B cell (primary cell): Measurements from ENCODE around the gene ZFC3H1. TPM values are rescaled to one million over a fixed set of nuclear protein-coding genes. Genes with fewer than 3 reads are reported as not detected.
A peak's percentile ranks its signal among the peaks of the same experiment; 100 is the strongest.
"Not testable (repeated sequence)": the region's sequence is repeated elsewhere in the genome, so short reads cannot be mapped to it uniquely, and the experiment has no call there.

Experiments used
- ATAC-seq: fragments of 200-7000 bp; cut with Tn5 transposase; one replicate; pipeline ENCODE4 v1.10.0; 2021; ENCODE audit warnings: low read depth, mild to moderate bottlenecking, moderate number of reproducible peaks, moderate library complexity
- CTCF ChIA-PET: fragments of 350-600 bp; sonication (Branson Sonifier 250); formaldehyde crosslinking; loops from one replicate; lab custom pipeline; 2021; ENCODE audit warnings: antibody characterized with exemption, inconsistent platforms; lab: Charles Lee
- POLR2A ChIA-PET: fragments of 350-600 bp; sonication (Branson Sonifier 250); formaldehyde crosslinking; loops from one replicate; lab custom pipeline; 2021; ENCODE audit warnings: antibody characterized with exemption; lab: Charles Lee
- DNase-seq: peaks from one replicate; pipeline ENCODE4 v3.0.0; 2013
- H2AFZ ChIP-seq: 2 replicates; pipeline ENCODE4 v1.6.1; 2012; ENCODE audit warnings: mild to moderate bottlenecking, low read depth, low read length; ENCODE audit not compliant: insufficient read depth, poor library complexity, severe bottlenecking
- H3K27ac ChIP-seq, 2 donors: 1 replicate in 1 of 2; 2 replicates in 1 of 2; pipeline ENCODE4 v1.5.1; 2012 to 2013; ENCODE audit warnings: low read length in 2 of 2, mild to moderate bottlenecking in 2 of 2, moderate library complexity in 1 of 2
- H3K27me3 ChIP-seq, 4 experiments: fragments of 200-600 bp in 1 of 4; sonication (generic) in 1 of 4; replicated peaks in 1 of 4; 1 replicate in 2 of 4; 2 replicates in 2 of 4; pipeline versions ENCODE4 v1.6.1 to v1.7.0; 2013 to 2016; ENCODE audit warnings: low read length in 3 of 4, mild to moderate bottlenecking in 2 of 4, mixed read lengths in 1 of 4, moderate library complexity in 1 of 4; ENCODE audit not compliant: insufficient read depth in 4 of 4, control insufficient read depth in 3 of 4; ENCODE audit errors: control extremely low read depth in 1 of 4
- H3K36me3 ChIP-seq, 2 experiments: replicated peaks in 1 of 2; 1 replicate in 1 of 2; 2 replicates in 1 of 2; pipeline versions ENCODE4 v1.6.1 to v1.7.1; 2013; ENCODE audit warnings: low read length in 1 of 2; ENCODE audit not compliant: insufficient read depth in 2 of 2, control insufficient read depth in 1 of 2; ENCODE audit errors: control extremely low read depth in 1 of 2, extremely low read depth in 1 of 2
- H3K4me1 ChIP-seq, 2 donors: fragments of 200-600 bp in 1 of 2; sonication (generic) in 1 of 2; 1 replicate in 1 of 2; 2 replicates in 1 of 2; pipeline versions ENCODE4 v1.5.1 to v1.6.1; 2013 to 2017; ENCODE audit warnings: low read length in 2 of 2; ENCODE audit not compliant: control insufficient read depth in 2 of 2, insufficient read depth in 2 of 2
- H3K4me2 ChIP-seq: replicated peaks from 2 replicates; pipeline ENCODE3; 2012; ENCODE audit warnings: mild to moderate bottlenecking, low read depth, low read length; ENCODE audit not compliant: poor library complexity, severe bottlenecking
- H3K4me3 ChIP-seq, 5 experiments: fragments of 200-600 bp in 1 of 5; sonication (generic) in 1 of 5; 1 replicate in 3 of 5; 2 replicates in 2 of 5; pipeline versions ENCODE4 v1.5.1 to v1.7.0; 2011 to 2016; ENCODE audit warnings: low read length in 4 of 5, mild to moderate bottlenecking in 4 of 5, low read depth in 2 of 5, control low read depth in 1 of 5, moderate library complexity in 1 of 5; ENCODE audit not compliant: insufficient read depth in 1 of 5; ENCODE audit errors: control extremely low read depth in 1 of 5, extremely low read depth in 1 of 5
- H3K79me2 ChIP-seq: fragments of 200-600 bp; sonication (generic); one replicate; pipeline ENCODE4 v1.6.0; 2016; ENCODE audit warnings: low read length; ENCODE audit not compliant: control insufficient read depth, insufficient read depth
- H3K9ac ChIP-seq: fragments of 200-600 bp; sonication (generic); 2 replicates; pipeline ENCODE4 v1.6.1; 2017; ENCODE audit warnings: mild to moderate bottlenecking, low read length, moderate library complexity
- H3K9me3 ChIP-seq, 3 donors: one replicate each; pipeline versions ENCODE4 v1.6.1 to v1.7.1; 2013; ENCODE audit warnings: low read length in 2 of 3; ENCODE audit not compliant: control insufficient read depth in 2 of 3, insufficient read depth in 1 of 3; ENCODE audit errors: control extremely low read depth in 1 of 3
- H4K20me1 ChIP-seq: 2 replicates; pipeline ENCODE4 v1.6.0; 2012; ENCODE audit warnings: mild to moderate bottlenecking, low read length; ENCODE audit not compliant: insufficient read depth, control insufficient read depth, poor library complexity, severe bottlenecking
- H3K27ac Mint-ChIP-seq: one replicate; pipeline ENCODE4 v1.8.0; 2021; ENCODE audit warnings: mixed read lengths
- H3K27me3 Mint-ChIP-seq: one replicate; pipeline ENCODE4 v1.8.0; 2021; ENCODE audit warnings: mixed read lengths
- H3K4me1 Mint-ChIP-seq: one replicate; pipeline ENCODE4 v1.8.0; 2021; ENCODE audit warnings: mixed read lengths
- H3K4me3 Mint-ChIP-seq: one replicate; pipeline ENCODE4 v1.8.0; 2021; ENCODE audit warnings: mixed read lengths
- H3K9me3 Mint-ChIP-seq: one replicate; pipeline ENCODE4 v1.8.0; 2022; ENCODE audit warnings: mixed read lengths; ENCODE audit not compliant: insufficient read depth
- CTCF ChIP-seq: fragments of 200-600 bp; IDR thresholded peaks from one replicate; pipeline ENCODE4 v1.8.0; 2022; ENCODE audit warnings: antibody characterized with exemption, mild to moderate bottlenecking
- EZH2 ChIP-seq: IDR thresholded peaks from 2 replicates; pipeline ENCODE4 v1.6.1; 2012; ENCODE audit warnings: borderline replicate concordance, low read depth, mild to moderate bottlenecking, moderate library complexity, low read length; ENCODE audit not compliant: insufficient read depth, poor library complexity, severe bottlenecking
- WGBS: methylation state at CpG from one replicate; pipeline ENCODE4 v1.1.5; 2013; ENCODE audit warnings: missing lambda C conversion rate; ENCODE audit not compliant: insufficient coverage; 5-methylcytosine and 5-hydroxymethylcytosine counted together
- intact Hi-C: fragments of 100-400 bp; cut with micrococcal nuclease; formaldehyde crosslinking; loops from one replicate; pipeline ENCODE4 v1.10.0; 2022
- polyA plus RNA-seq: library from polyadenylated mRNA; depleted of rRNA; stranded (reverse); fragments of >200 nt; gene quantifications from 2 replicates; pipeline ENCODE4 v1.2.3, GENCODE V29; 2012
- total RNA-seq, 2 donors: library from RNA; stranded (reverse); fragments of 120-200 nt in 1 of 2; gene quantifications; 1 replicate in 1 of 2; 2 replicates in 1 of 2; pipeline versions ENCODE4 v1.2.3 to v1.2.4, GENCODE V29; 2013 to 2022

The ZFC3H1 gene
- total and polyA plus RNA-seq, 2 donors (not counting 1 experiment from before 2014, with no cell fraction given), result 55.9 to 141 TPM

GRCh38 chr12:71687172-71687571 lies 23.5 kb upstream of the ZFC3H1 start:
- Histone ChIP-seq H3K4me1 (peaks cover 63 to 65% of the 10 kb centered on the region in 2 donors), H3K4me2 (peak overlapping the region; percentile 86), H2AFZ (peak overlapping the region; percentile 48), H3K9ac (peak overlapping the region; percentile 68), H3K27ac (peak overlapping the region; percentile 83 to 95), H3K79me2 (peaks cover 78% of the 10 kb centered on the region), H3K4me3 (peak overlapping the region; percentile 70 to 99 (median 81))
- WGBS, result 50% methylated on average over 1 of the region's 11 CpGs
- not testable (repeated sequence) for ATAC-seq, H3K27me3 ChIP-seq, H3K36me3 ChIP-seq, H3K27me3 Mint-ChIP-seq, H3K9me3 ChIP-seq, H4K20me1 ChIP-seq, H3K9me3 Mint-ChIP-seq, DNase-seq
- CTCF ChIA-PET, result interaction anchor here (0.6 to 6.1 kb wide), 7 partner anchors 9 to 61 kb away, joined by 3 to 68 read pairs (median 13); partner anchors contain the start of genes THAP2 and ZFC3H1
- intact Hi-C loops, result loop anchor here (5.0 kb wide), 1 partner anchor 1950 kb away; the partner anchor contains the start of gene RAB3IP
- POLR2A ChIA-PET, result interaction anchor here (2.6 to 5.7 kb wide), 2 partner anchors 23 to 67 kb away, joined by 17 to 95 read pairs; partner anchors contain the start of genes RAB21, THAP2 and ZFC3H1
- H3K4me1 Mint-ChIP-seq, result peaks cover 58% of the 10 kb centered on the region
- H3K4me3 Mint-ChIP-seq, result peak overlapping the region; percentile 88
- H3K27ac Mint-ChIP-seq, result peak overlapping the region; percentile 62

GRCh38 chr12:71686658-71687025 lies 23.0 kb upstream of the ZFC3H1 start:
- peaks cover 58 to 59% of the 10 kb centered on the region in 2 donors for H3K4me1 ChIP-seq
- peak overlapping the region; percentile 68 for H3K9ac ChIP-seq
- intact Hi-C loops, result loop anchor here (1.0 to 5.0 kb wide), 5 partner anchors 8 to 1949 kb away; partner anchors contain the start of genes RAB21, RAB3IP, TBC1D15 and THAP2
- ATAC-seq (no peak), DNase-seq (no peak)
- H3K4me3 Mint-ChIP-seq, result peak overlapping the region; percentile 97
- H3K36me3 ChIP-seq, result peaks cover 1 to 6% of the 10 kb centered on the region in 2 experiments
- H3K27ac ChIP-seq, result peak overlapping the region; percentile 83 to 95
- peak overlapping the region; percentile 96 for H3K27ac Mint-ChIP-seq
- peak overlapping the region; percentile 86 for H3K4me2 ChIP-seq
- no peaks in the 10 kb centered on the region for H3K27me3 ChIP-seq
- no peaks in the 10 kb centered on the region for H4K20me1 ChIP-seq
- peaks cover 73% of the 10 kb centered on the region for H3K79me2 ChIP-seq
- ChIA-PET CTCF (interaction anchor here (1.1 to 6.1 kb wide), 14 partner anchors 9 to 68 kb away, joined by 3 to 68 read pairs (median 7); partner anchors contain the start of genes RAB21, THAP2 and ZFC3H1), POLR2A (interaction anchor here (0.7 to 5.7 kb wide), 5 partner anchors 9 to 68 kb away, joined by 3 to 95 read pairs (median 6); partner anchors contain the start of genes RAB21, THAP2 and ZFC3H1)
- H3K4me3 ChIP-seq, result peak overlapping the region; percentile 70 to 99 (median 81)
- no CpG with 5 or more reads among the region's 3 CpGs for WGBS
- H2AFZ ChIP-seq, result peak overlapping the region; percentile 80
- H3K9me3 Mint-ChIP-seq, result no peaks in the 10 kb centered on the region
- no peaks in the 10 kb centered on the region for H3K9me3 ChIP-seq
- TF ChIP-seq EZH2, result no peak
- TF ChIP-seq CTCF, result no peak
- no peaks in the 10 kb centered on the region for H3K27me3 Mint-ChIP-seq
- peaks cover 53% of the 10 kb centered on the region for H3K4me1 Mint-ChIP-seq
